ENCODE data around the gene GLYATL3.

Gene GLYATL3

GRCh38 chr6:49523901-49524300 is 24.2 kb downstream of the GLYATL3 start:
- no peak for TF ChIP-seq CTCF (IDR thresholded peaks at IDR 0.05)
- Histone ChIP-seq H3K27ac (no peak overlapping the region), H3K4me3 (no peak overlapping the region)
- no peak for DNase-seq (ENCODE audit: low spot score)

GRCh38 chr6:49524541-49524940 is 24.8 kb downstream of the GLYATL3 start:
- H3K4me3 ChIP-seq = no peak overlapping the region
- DNase-seq (ENCODE audit: low spot score) = no peak
- H3K27ac ChIP-seq = no peak overlapping the region
- no peak for TF ChIP-seq CTCF (IDR thresholded peaks at IDR 0.05)

- no peak for TF ChIP-seq CTCF (IDR thresholded peaks at IDR 0.05)
- H3K27ac ChIP-seq = no peak overlapping the region
Observed at GRCh38 chr6:49526598-49526997, 26.9 kb downstream of the GLYATL3 start.

GRCh38 chr6:49527320-49527719 is 27.6 kb downstream of the GLYATL3 start:
- Histone ChIP-seq H3K27ac (no peak overlapping the region), H3K4me3 (no peak overlapping the region)
- TF ChIP-seq CTCF (IDR thresholded peaks at IDR 0.05) = no peak
- no peak for DNase-seq (ENCODE audit: low spot score)

More at GRCh38 chr6:49526598-49526997, 26.9 kb downstream of the GLYATL3 start:
- no peak for DNase-seq (ENCODE audit: low spot score)
- H3K4me3 ChIP-seq = no peak overlapping the region

- DNase-seq (ENCODE audit: low spot score) = no peak
- no peak for TF ChIP-seq CTCF (IDR thresholded peaks at IDR 0.05)
- H3K4me3 ChIP-seq = no peak overlapping the region
- H3K27ac ChIP-seq = no peak overlapping the region
Observed at GRCh38 chr6:49528571-49528970, 28.8 kb downstream of the GLYATL3 start.

GRCh38 chr6:49530141-49530776 is 30.5 kb downstream of the GLYATL3 start:
- no peak for TF ChIP-seq CTCF (IDR thresholded peaks at IDR 0.05)

GRCh38 chr6:49531774-49532569 is 32.2 kb downstream of the GLYATL3 start:
- TF ChIP-seq CTCF (IDR thresholded peaks at IDR 0.05) = peak; percentile 27
- Histone ChIP-seq H3K4me3 (no peak overlapping the region), H3K27ac (no peak overlapping the region)
- DNase-seq (ENCODE audit: low spot score) = no peak

More at GRCh38 chr6:49530141-49530776, 30.5 kb downstream of the GLYATL3 start:
- Histone ChIP-seq H3K4me3 (no peak overlapping the region), H3K27ac (no peak overlapping the region)
- no peak for DNase-seq (ENCODE audit: low spot score)

Data from coronary artery (tissue), 2 donors.